GM18858 (cell line): ENCODE results near the gene ALLC.

ENCODE experiments used
- ATAC-seq: cut with Tn5 transposase; IDR thresholded peaks from one replicate; pipeline ENCODE4 v1.9.1; 2021; ENCODE audit not compliant: unreplicated experiment

The ALLC gene

GRCh38 chr2:3743951-3744555 lies 86.1 kb downstream of the ALLC start:
- no peak for ATAC-seq

GRCh38 chr2:3745920-3746319 lies 87.9 kb downstream of the ALLC start:
- ATAC-seq, result no peak

GRCh38 chr2:3747032-3747654 lies 89.1 kb downstream of the ALLC start:
- ATAC-seq, result no peak

- no peak for ATAC-seq
These were observed 89.8 kb downstream of the ALLC start for GRCh38 chr2:3747826-3748225.

GRCh38 chr2:3749201-3749600 lies 91.2 kb downstream of the ALLC start:
- ATAC-seq, result no peak

GRCh38 chr2:3751251-3751650 lies 93.3 kb downstream of the ALLC start:
- ATAC-seq, result no peak

GRCh38 chr2:3751806-3752205 lies 93.8 kb downstream of the ALLC start:
- ATAC-seq, result no peak
